Peyer's patch (tissue), 4 donors: ENCODE results near the gene PRRT4.

Source experiments
- POLR2A ChIP-seq, 2 donors: fragments of 450-650 bp; IDR thresholded peaks; one replicate each; pipeline ENCODE4 v1.5.1; 2017; ENCODE audit warnings: antibody characterized with exemption in 2 of 2, mild to moderate bottlenecking in 2 of 2, moderate library complexity in 2 of 2
- TF ChIP-seq, protein P1 (sequence below), 6 experiments: fragments of 450-650 bp in 4 of 6; fragments of 200-600 bp in 2 of 6; sonication (generic) in 1 of 6; IDR thresholded peaks; one replicate each; pipeline ENCODE4 v1.5.1; 2017 to 2019; ENCODE audit warnings: antibody characterized with exemption in 6 of 6, mild to moderate bottlenecking in 3 of 6, moderate library complexity in 1 of 6

DNA sequence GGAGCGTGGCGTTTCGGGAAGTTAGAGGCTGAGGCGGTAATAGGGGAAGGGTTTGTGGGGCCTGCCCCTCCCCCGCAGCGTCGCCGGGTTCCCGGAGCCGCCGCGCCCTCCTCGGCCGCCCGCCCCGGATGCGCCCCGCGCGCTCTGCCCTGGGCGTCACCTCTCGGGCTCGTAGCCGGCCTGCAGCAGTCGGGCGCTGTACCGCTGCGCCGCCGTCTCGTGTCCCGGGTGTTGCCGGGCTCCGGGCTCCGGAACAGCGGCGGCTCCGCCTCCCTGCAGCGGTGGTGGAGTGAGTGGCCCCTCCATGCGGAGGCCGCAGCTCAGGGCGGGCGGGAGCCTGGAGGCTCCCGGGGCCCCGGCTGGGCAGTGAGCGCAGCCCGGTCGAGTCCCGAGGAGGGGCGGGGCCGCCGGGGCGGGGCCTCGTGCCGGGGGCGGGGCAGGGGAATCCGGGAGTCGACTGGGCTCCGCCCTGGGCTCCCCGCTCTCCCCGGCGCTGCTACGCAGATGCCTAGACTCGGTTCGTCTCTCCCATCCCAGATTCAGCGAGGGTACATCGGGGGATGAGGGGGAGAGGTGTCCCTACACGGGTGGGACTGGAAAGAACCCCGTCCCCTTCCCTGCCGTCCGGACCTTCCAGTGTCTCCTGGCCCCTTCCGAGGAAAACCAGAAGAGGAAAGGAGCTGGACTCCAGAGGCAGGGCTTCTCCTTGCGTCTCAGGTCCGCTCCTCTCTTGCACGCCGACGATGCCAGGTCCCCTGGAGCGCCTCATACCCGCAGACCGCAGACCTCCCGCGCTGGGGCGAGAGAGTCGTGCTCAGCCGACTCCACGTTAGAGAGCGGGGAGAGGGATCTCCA lies 48.3 kb upstream of the PRRT4 start, which contains the start of gene IMPDH1:
- TF ChIP-seq, protein P1, sequence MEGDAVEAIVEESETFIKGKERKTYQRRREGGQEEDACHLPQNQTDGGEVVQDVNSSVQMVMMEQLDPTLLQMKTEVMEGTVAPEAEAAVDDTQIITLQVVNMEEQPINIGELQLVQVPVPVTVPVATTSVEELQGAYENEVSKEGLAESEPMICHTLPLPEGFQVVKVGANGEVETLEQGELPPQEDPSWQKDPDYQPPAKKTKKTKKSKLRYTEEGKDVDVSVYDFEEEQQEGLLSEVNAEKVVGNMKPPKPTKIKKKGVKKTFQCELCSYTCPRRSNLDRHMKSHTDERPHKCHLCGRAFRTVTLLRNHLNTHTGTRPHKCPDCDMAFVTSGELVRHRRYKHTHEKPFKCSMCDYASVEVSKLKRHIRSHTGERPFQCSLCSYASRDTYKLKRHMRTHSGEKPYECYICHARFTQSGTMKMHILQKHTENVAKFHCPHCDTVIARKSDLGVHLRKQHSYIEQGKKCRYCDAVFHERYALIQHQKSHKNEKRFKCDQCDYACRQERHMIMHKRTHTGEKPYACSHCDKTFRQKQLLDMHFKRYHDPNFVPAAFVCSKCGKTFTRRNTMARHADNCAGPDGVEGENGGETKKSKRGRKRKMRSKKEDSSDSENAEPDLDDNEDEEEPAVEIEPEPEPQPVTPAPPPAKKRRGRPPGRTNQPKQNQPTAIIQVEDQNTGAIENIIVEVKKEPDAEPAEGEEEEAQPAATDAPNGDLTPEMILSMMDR (IDR thresholded peaks at IDR 0.05) = peak in 1 of 6 experiments; percentile 5
- TF ChIP-seq POLR2A (IDR thresholded peaks at IDR 0.05) = peak; percentile 46 to 58
